DMS114 treated with DMSO at 0.1 percent for 48 hours (cell line): Measurements from ENCODE around the gene GSTCD.
"Not testable (repeated sequence)": the region's sequence is repeated elsewhere in the genome, so short reads cannot be mapped to it uniquely, and the experiment has no call there.

Source experiments
- DNase-seq: peaks from one replicate; lab custom pipeline; 2025; ENCODE audit not compliant: unreplicated experiment; lab: John Stamatoyannopoulos, UW

Gene GSTCD

DNA sequence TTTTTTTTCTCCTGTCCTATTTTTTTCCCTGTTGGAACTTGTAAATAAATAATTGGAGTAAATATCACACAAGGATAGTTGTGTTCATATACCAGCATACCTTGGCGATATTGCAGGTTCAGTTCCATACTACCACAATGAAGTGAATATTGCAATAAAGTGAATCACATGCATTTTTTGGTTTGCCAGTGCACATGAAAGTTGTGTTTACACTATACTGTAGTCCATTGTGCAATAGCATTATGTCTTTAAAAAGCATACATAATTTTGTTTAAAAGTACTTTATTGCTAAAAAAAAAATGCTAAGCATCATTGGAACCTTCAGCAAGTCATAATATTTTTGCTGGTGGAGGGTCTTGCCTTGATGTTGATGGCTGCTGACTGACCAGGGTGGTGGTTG lies 88.6 kb downstream of the GSTCD start:
- DNase-seq = no peak

DNA sequence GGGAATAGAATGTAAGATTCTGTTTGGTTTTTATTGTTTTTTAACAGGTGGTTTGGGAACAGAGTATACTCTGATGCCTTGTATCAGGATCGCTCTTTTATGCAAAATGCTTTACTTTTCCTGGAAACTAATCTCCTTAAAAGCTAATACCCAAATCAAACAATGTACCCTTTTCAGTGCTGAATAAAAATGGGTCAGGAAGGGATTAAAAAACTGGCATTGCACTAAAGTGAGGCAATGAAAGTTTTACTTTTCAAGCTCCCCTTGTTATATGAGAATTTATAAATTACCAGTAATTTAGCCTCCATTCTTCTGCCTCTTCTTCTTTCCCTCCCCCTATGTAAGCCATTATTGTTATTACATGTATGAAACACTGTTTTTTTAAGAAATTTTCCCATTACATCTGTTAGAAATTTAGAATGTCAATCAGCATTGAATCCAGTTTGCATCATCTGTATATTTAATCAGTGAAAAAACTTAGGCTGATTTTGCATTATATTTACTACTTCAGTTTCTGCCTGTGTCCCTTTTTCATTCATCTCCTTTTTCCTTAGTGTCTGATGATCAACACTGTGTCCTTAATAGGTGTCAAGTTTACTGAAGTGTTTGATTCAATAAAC lies 97.0 kb downstream of the GSTCD start:
- DNase-seq = no peak

DNA sequence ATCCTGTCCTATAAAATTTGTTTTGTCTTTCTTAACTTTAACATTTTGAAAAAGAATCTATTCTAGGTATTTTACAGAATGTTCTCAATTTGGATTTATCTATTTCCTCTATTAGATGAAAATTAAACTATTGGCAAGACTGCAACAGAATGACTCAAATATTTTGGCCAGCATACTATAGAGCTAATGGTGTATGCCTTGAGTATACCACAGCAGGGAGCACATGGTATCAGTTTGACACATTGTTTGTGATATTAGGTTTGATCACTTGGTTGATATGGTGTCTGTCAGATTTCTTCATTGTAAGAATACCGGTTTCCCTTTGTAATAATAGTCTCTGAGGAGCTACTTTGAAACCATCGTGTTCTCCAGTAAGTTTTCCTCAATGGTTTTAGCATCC lies 98.9 kb downstream of the GSTCD start:
- DNase-seq = no peak

DNA sequence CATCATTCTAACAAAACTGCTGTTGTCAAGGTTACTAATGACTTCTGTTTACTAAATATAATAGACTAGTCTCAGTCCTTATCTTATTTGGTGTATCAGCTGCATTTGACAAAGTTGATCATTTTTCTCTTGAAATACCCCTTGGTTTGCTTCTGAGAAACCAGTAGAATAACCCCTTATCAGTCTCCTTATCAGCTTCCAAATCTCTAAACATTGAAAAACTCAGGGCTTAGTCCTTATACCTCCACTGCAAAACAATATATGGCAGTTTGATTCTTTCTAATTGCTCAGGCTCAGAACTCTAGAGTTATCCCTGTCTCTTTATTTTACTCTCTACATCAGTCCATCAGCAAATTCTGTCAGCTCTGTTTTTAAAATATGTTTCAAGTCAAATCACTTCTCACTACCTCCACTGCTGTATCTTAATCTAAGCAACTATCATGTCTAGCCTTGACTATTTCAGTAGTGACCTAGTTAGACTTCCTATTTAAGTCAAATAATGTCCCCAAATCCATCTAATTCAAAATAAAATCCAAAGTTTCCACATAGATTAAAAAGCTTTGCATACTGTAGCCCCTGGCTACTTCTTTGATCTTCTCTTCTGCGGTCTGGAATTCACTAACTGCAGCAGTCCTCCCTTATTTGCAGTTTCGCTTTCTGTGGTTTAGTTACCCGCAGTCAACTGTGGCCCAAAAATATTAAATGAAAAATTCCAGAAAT lies 99.6 kb downstream of the GSTCD start:
- no peak for DNase-seq

DNA sequence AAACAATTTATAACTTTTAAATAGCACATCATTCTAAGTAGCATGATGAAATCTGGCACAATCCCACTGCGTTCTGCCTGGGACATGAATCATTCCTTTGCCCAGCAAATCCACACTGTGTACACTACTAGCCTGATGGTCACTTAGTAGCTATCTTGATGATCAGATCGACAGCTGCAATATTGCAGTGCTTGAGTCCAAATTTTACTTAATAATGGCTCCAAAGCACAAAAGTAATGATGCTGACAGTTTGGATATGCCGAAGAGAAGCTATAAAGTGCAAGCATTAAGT lies 100.1 kb downstream of the GSTCD start:
- no peak for DNase-seq

DNA sequence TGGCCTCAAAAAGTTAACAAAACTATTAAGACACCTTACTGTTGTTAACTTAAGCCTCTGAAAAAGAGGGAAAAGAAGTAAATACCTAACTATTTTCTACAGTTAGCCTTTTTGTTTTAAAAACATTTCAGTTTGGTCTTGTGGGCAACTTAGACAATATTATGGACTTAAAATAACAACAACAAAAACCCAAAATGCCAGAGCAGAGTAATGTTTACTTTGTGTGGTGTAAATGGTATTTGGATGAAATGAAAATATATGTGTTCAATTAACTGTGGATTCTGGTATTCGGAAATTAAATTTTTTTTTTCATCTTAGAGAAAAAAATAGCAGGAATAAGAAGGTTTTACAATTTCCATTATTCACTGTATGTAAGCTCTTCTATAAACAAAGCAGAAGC lies 107.1 kb downstream of the GSTCD start:
- no peak for DNase-seq

DNA sequence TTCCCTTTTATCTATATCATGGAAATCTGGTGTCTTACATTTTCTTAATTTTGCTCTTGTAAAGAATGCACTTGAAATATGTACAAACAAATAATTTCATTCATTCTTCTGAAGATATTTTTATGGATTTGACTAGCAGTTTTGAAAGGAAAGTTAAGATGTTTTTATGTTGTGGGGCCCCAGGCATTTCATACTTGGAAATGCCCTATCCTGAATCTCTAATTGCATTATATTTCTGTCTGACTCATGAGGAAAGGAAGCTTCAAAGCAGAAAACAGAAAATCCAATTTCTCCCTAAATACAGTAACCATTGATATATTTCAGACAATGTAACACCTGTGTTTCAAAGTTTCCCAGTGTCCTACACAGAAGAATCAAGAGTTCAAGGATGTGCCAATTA lies 113.5 kb downstream of the GSTCD start:
- DNase-seq = no peak

- DNase-seq = no peak
These were observed 119.5 kb downstream of the GSTCD start for GRCh38 chr4:105828074-105828473.

GRCh38 chr4:105831189-105831588 lies 122.6 kb downstream of the GSTCD start:
- no peak for DNase-seq

GRCh38 chr4:105835177-105835576 lies 126.6 kb downstream of the GSTCD start:
- no peak for DNase-seq

DNA sequence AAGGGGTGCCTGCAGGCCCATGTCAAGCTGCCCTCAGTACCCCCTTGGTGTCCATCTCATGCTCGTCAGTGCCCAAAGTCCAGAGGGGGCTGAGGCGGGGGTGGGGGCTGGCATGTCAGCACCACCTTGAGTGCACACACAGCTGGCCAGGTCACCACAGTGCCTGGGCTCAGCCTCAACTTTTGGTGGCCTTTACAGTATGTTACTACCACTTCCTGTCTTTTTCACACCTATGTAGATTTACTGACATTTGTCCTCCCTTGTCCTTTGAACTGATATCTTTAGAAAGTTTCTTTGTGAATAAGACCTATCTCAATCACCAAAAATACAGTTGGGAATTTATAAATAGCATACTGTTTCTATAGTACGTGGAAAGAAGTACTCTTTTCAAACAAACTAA lies 128.0 kb downstream of the GSTCD start:
- no peak for DNase-seq

GRCh38 chr4:105837037-105837436 lies 128.5 kb downstream of the GSTCD start:
- no peak for DNase-seq

- no peak for DNase-seq
These were observed 129.5 kb downstream of the GSTCD start for GRCh38 chr4:105838082-105838481.

DNA sequence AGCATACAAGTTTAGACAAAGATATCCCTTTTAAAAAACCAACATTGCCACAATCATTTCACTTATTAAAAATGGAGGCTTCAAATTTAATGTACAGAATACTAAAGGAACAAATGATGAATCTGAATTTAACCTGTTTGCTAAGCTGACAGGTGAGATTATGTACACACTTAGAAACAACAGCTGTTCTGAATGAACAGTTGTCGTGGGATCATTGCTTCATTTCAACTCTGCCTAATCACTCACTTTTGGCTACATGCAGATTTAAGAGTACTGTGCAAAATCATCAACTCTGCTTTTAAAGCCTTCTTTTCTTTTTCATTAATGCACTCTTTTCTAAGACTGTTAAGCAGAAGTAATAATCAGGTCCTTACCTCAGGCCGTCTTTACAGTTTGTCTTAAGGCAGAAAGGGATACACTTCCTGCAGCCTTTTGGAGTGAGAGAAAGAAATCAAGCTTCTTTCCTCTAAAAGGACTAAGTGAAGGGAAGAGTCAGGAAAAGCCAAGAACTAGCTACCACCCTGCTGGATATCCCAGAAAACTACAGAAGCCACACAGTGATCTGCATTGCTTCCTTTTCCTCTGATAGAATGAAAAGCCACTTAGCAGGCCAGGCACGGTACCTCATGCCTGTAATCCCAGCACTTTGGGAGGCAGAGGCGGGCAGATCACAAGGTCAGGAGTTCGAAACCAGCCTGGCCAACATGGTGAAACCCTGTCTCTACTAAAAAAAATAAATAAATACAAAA lies 132.0 kb downstream of the GSTCD start:
- DNase-seq = no peak

DNA sequence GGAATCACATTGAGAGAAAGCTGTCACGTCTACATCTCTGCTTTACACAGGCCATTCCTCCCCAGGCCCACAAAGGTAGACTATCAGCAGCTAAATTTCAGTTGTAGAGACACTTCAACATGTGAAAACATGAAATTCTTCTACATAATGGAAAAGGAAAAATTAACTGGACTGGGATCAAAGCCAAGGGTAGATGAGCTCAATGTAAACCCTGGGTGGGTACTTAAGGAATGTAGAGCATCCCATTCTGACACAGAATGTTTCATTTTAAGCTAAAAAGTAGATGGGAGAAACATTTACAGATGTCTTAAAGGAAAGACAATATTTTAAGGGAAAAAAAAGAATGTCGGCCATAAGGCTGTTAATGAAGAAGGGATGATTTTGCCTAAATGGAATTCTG lies 135.4 kb downstream of the GSTCD start:
- DNase-seq = no peak

DNA sequence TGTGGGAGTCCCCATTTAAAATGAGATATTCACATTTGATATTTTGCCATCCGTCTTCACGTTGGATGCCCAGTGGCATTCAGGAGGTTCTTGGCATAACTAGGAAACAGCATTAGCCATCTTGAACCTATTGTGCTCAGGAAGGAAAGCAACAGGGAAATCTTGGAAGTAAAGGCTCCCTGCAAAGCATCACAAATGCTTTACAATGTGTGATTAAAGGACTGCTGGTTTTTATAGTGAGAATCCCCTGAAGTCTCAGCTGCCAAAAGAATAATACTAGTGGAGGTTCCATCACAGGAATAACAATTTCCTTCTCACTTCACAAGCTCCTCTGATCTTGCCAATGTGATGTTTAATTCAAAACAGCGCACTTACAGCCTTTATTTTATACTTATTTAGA lies 137.0 kb downstream of the GSTCD start:
- DNase-seq = no peak

DNA sequence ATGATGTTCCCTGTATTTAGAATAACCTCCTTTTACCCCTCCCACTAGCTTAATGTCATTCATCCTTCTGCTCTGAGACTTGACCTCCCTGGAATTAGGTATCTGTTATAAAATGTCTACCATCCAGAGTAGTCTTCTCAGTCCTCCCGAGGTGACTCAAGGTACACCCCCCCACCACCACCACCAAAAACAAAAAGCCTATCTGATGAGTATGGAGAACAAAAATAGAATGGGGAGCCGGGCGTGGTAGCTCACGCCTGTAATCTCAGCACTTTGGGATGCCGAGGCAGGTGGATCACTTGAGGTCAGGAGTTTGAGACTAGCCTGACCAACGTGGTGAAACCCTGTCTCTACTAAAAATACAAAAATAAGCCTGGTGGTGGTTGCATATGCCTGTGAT lies 139.8 kb downstream of the GSTCD start:
- not testable (repeated sequence) for DNase-seq

DNA sequence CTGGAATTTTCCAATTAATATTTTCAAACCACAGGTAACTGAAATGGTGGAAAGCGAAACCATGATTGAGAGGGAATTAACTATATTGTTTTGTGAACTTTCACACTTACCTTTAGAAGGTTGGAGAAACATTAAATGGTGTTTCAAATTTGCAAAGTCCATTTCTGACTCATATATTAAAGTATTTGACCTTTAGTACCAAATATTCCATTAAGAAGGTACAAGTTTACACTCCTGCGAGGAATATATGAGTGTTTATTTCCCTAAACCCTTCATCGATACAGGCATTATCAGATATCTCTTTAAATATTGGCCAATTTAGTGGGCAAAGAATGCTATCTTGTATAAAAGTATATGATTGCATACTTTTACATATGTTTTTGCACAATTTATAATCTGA lies 142.6 kb downstream of the GSTCD start:
- no peak for DNase-seq

- not testable (repeated sequence) for DNase-seq
These were observed 143.6 kb downstream of the GSTCD start for GRCh38 chr4:105852230-105852629.

DNA sequence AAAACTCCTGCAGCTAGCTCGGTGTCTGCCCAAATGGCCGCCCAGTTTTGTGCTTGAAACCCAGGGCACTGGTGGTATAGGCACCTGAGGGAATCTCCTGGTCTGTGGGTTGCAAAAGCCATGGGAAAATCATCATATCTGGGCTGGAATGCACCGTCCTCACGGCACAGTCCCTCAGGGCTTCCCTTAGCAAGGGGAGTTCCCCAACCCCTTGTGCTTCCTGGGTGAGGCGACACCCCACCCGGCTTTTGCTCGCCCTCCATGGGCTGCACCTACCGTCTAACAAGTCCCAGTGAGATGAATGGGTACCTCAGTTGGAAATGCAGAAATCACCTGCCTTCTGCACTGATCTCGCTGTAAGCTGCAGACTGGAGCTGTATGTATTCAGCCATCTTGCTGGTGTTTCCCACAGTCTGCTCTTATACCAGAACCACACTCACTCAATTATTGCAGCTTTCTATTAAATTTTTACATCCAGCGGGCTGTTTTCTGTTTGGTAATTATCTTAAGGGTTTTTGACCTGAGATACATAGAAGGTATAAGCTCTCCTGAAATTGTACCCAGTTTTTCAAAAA lies 150.0 kb downstream of the GSTCD start:
- no peak for DNase-seq

DNA sequence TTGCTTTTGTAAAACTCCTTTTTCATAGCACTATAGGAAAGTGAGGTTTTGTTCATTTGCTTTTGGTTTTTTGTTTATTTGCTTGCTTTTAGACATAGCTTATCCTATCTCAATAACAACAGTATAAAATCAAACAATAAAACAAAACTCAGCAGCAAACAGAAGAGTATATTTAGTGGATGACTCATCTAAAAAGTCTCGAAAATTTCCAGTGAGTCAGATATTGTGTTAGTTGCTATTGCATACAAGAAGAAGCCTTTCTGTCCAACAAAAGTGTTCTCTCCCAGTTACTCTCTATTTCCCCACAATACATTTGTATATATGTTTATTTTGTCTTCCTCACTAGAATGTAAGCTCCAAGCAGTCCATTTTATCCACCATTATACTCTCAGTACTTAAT lies 150.6 kb downstream of the GSTCD start:
- DNase-seq = no peak

GRCh38 chr4:105870963-105871362 lies 162.4 kb downstream of the GSTCD start:
- no peak for DNase-seq
